ENCODE data around the gene DCLK2.

Gene DCLK2

GRCh38 chr4:150306719-150307118 is 228.5 kb downstream of the DCLK2 start:
- H3K9me2 ChIP-seq (ENCODE audit: low read depth, low read length), result no peaks in the 10 kb centered on the region
- no peaks in the 10 kb centered on the region for H3K9me3 ChIP-seq (ENCODE audit: low read length)
- H3K4me3 ChIP-seq (ENCODE audit: low read depth, low read length, poor library complexity, severe bottlenecking), result no peak overlapping the region
- no peaks in the 10 kb centered on the region for H3K27me3 ChIP-seq (ENCODE audit: insufficient read depth, low read length)
- H3K4me1 ChIP-seq (ENCODE audit: insufficient read depth, low read length, severe bottlenecking), result no peaks in the 10 kb centered on the region
- H4K20me1 ChIP-seq (ENCODE audit: insufficient read depth, low read length), result no peaks in the 10 kb centered on the region
- no peak overlapping the region for H3K27ac ChIP-seq (ENCODE audit: low read depth, low read length, poor library complexity, severe bottlenecking)
- H3K79me2 ChIP-seq (ENCODE audit: insufficient read depth, low read length), result no peaks in the 10 kb centered on the region
- H2AFZ ChIP-seq (ENCODE audit: low read length), result no peak overlapping the region
- TF ChIP-seq EZH2 (IDR thresholded peaks at IDR 0.05; ENCODE audit: borderline replicate concordance, low read length), result no peak
- TF ChIP-seq, protein P1, sequence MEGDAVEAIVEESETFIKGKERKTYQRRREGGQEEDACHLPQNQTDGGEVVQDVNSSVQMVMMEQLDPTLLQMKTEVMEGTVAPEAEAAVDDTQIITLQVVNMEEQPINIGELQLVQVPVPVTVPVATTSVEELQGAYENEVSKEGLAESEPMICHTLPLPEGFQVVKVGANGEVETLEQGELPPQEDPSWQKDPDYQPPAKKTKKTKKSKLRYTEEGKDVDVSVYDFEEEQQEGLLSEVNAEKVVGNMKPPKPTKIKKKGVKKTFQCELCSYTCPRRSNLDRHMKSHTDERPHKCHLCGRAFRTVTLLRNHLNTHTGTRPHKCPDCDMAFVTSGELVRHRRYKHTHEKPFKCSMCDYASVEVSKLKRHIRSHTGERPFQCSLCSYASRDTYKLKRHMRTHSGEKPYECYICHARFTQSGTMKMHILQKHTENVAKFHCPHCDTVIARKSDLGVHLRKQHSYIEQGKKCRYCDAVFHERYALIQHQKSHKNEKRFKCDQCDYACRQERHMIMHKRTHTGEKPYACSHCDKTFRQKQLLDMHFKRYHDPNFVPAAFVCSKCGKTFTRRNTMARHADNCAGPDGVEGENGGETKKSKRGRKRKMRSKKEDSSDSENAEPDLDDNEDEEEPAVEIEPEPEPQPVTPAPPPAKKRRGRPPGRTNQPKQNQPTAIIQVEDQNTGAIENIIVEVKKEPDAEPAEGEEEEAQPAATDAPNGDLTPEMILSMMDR (IDR thresholded peaks at IDR 0.05; ENCODE audit: low read length), result no peak
- H3K9ac ChIP-seq (ENCODE audit: low read length), result no peak overlapping the region
- H3K4me2 ChIP-seq (ENCODE audit: low read length), result no peak overlapping the region
- no peaks in the 10 kb centered on the region for H3F3A ChIP-seq (ENCODE audit: insufficient read depth, low read length)
- peaks cover 2% of the 10 kb centered on the region; the same call in 1 of the 2 replicates for H3K36me3 ChIP-seq (ENCODE audit: insufficient read depth, low read length)

Measured in OCI-LY1 (cell line).